Activated CD4-positive, alpha-beta T cell treated with anti-CD3 and anti-CD28 coated beads, Interleukin-2, amount 10 ng/mL, durations not matched to agents 24 days and 14 days (primary cell): ENCODE measurements around the gene LYL1. TPM values are rescaled to one million over a fixed set of nuclear protein-coding genes. Genes with fewer than 3 reads are reported as not detected.

ENCODE experiments used
- DNase-seq: peaks from one replicate; pipeline ENCODE4 v3.0.0; 2022
- H3K27ac Mint-ChIP-seq: one replicate; pipeline ENCODE4 v1.8.0; 2022; ENCODE audit warnings: mild to moderate bottlenecking, mixed read lengths
- H3K27me3 Mint-ChIP-seq: one replicate; pipeline ENCODE4 v1.8.0; 2022; ENCODE audit warnings: mixed read lengths
- H3K36me3 Mint-ChIP-seq: one replicate; pipeline ENCODE4 v1.8.0; 2022; ENCODE audit warnings: low read depth, mild to moderate bottlenecking, mixed read lengths
- H3K4me1 Mint-ChIP-seq: one replicate; pipeline ENCODE4 v1.8.0; 2021; ENCODE audit warnings: mixed read lengths
- H3K4me3 Mint-ChIP-seq: one replicate; pipeline ENCODE4 v1.8.0; 2022; ENCODE audit warnings: mild to moderate bottlenecking, moderate library complexity, mixed read lengths
- H3K9me3 Mint-ChIP-seq: one replicate; pipeline ENCODE4 v1.8.0; 2021; ENCODE audit warnings: mixed read lengths
- intact Hi-C: fragments of 100-400 bp; cut with micrococcal nuclease; formaldehyde crosslinking; loops from one replicate; pipeline ENCODE4 v1.15.1; 2023
- total RNA-seq: library from RNA; stranded (reverse); gene quantifications from 2 replicates; pipeline ENCODE4 v1.2.3, GENCODE V29; 2022

The LYL1 gene
- total RNA-seq, 1 donor from 2014 or later, result 2.4 TPM

GRCh38 chr19:13135068-13136062, 32.7 kb upstream of the LYL1 start:
- H3K9me3 Mint-ChIP-seq, result no peaks in the 10 kb centered on the region

GRCh38 chr19:13134626-13135025, 32.0 kb upstream of the LYL1 start:
- Mint-ChIP-seq H3K27ac (peak overlapping the region; percentile 70), H3K27me3 (no peaks in the 10 kb centered on the region), H3K9me3 (no peaks in the 10 kb centered on the region), H3K4me3 (no peak overlapping the region), H3K36me3 (peaks cover 37% of the 10 kb centered on the region), H3K4me1 (peaks cover 28% of the 10 kb centered on the region)
- intact Hi-C loops, result no loop called here
- DNase-seq, result no peak

More at GRCh38 chr19:13135068-13136062, 32.7 kb upstream of the LYL1 start:
- H3K4me3 Mint-ChIP-seq, result no peak overlapping the region
- H3K36me3 Mint-ChIP-seq, result peaks cover 36% of the 10 kb centered on the region
- intact Hi-C loops, result no loop called here
- no peaks in the 10 kb centered on the region for H3K27me3 Mint-ChIP-seq
- DNase-seq, result no peak
- peaks cover 28% of the 10 kb centered on the region for H3K4me1 Mint-ChIP-seq
- peak overlapping the region; percentile 42 for H3K27ac Mint-ChIP-seq

- H3K9me3 Mint-ChIP-seq, result no peaks in the 10 kb centered on the region
- H3K4me1 Mint-ChIP-seq, result peaks cover 33% of the 10 kb centered on the region
- peak overlapping the region; percentile 98 for H3K27ac Mint-ChIP-seq
- peaks cover 33% of the 10 kb centered on the region for H3K36me3 Mint-ChIP-seq
- H3K27me3 Mint-ChIP-seq, result no peaks in the 10 kb centered on the region
- no peak for DNase-seq
- intact Hi-C loops, result no loop called here
- H3K4me3 Mint-ChIP-seq, result peak overlapping the region; percentile 85
Measured at GRCh38 chr19:13133241-13133870, 30.7 kb upstream of the LYL1 start.

GRCh38 chr19:13132471-13133180, 30.0 kb upstream of the LYL1 start:
- DNase-seq, result peak; percentile 85
- intact Hi-C loops, result loop anchor here (1.0 kb wide), 4 partner anchors 14 to 32 kb away; partner anchors contain the start of genes IER2, NACC1 and STX10
- H3K4me3 Mint-ChIP-seq, result peak overlapping the region; percentile 85
- H3K27me3 Mint-ChIP-seq, result no peaks in the 10 kb centered on the region
- H3K27ac Mint-ChIP-seq, result peak overlapping the region; percentile 98
- no peaks in the 10 kb centered on the region for H3K9me3 Mint-ChIP-seq
- peaks cover 27% of the 10 kb centered on the region for H3K36me3 Mint-ChIP-seq
- peaks cover 38% of the 10 kb centered on the region for H3K4me1 Mint-ChIP-seq

- Mint-ChIP-seq H3K27me3 (no peaks in the 10 kb centered on the region), H3K36me3 (peaks cover 27% of the 10 kb centered on the region), H3K4me1 (peaks cover 39% of the 10 kb centered on the region), H3K27ac (peak overlapping the region; percentile 98), H3K4me3 (no peak overlapping the region), H3K9me3 (no peaks in the 10 kb centered on the region)
- DNase-seq, result no peak
- intact Hi-C loops, result no loop called here
Measured at GRCh38 chr19:13130886-13131490, 28.3 kb upstream of the LYL1 start.

- no peaks in the 10 kb centered on the region for H3K9me3 Mint-ChIP-seq
- H3K4me3 Mint-ChIP-seq, result no peak overlapping the region
- no peaks in the 10 kb centered on the region for H3K27me3 Mint-ChIP-seq
- peaks cover 29% of the 10 kb centered on the region for H3K36me3 Mint-ChIP-seq
- intact Hi-C loops, result no loop called here
- peaks cover 39% of the 10 kb centered on the region for H3K4me1 Mint-ChIP-seq
- H3K27ac Mint-ChIP-seq, result no peak overlapping the region
- no peak for DNase-seq
Measured at GRCh38 chr19:13129384-13129783, 26.7 kb upstream of the LYL1 start.

GRCh38 chr19:13128583-13128982, 25.9 kb upstream of the LYL1 start:
- peaks cover 30% of the 10 kb centered on the region for H3K36me3 Mint-ChIP-seq
- H3K4me1 Mint-ChIP-seq, result peaks cover 37% of the 10 kb centered on the region
- no peak for DNase-seq
- intact Hi-C loops, result no loop called here
- no peak overlapping the region for H3K4me3 Mint-ChIP-seq
- no peaks in the 10 kb centered on the region for H3K27me3 Mint-ChIP-seq
- peak overlapping the region; percentile 63 for H3K27ac Mint-ChIP-seq
- no peaks in the 10 kb centered on the region for H3K9me3 Mint-ChIP-seq

- peaks cover 31% of the 10 kb centered on the region for H3K4me1 Mint-ChIP-seq
- no peak overlapping the region for H3K27ac Mint-ChIP-seq
- no peaks in the 10 kb centered on the region for H3K9me3 Mint-ChIP-seq
- H3K27me3 Mint-ChIP-seq, result no peaks in the 10 kb centered on the region
- DNase-seq, result no peak
- H3K36me3 Mint-ChIP-seq, result peaks cover 35% of the 10 kb centered on the region
- intact Hi-C loops, result no loop called here
- H3K4me3 Mint-ChIP-seq, result no peak overlapping the region
Measured at GRCh38 chr19:13127811-13128575, 25.3 kb upstream of the LYL1 start.

GRCh38 chr19:13127051-13127450, 24.4 kb upstream of the LYL1 start:
- no peak for DNase-seq
- no peaks in the 10 kb centered on the region for H3K27me3 Mint-ChIP-seq
- H3K36me3 Mint-ChIP-seq, result peaks cover 35% of the 10 kb centered on the region
- H3K9me3 Mint-ChIP-seq, result no peaks in the 10 kb centered on the region
- intact Hi-C loops, result no loop called here
- peaks cover 29% of the 10 kb centered on the region for H3K4me1 Mint-ChIP-seq
- no peak overlapping the region for H3K27ac Mint-ChIP-seq
- H3K4me3 Mint-ChIP-seq, result no peak overlapping the region

GRCh38 chr19:13122980-13123957, 20.6 kb upstream of the LYL1 start:
- Mint-ChIP-seq H3K4me1 (peaks cover 33% of the 10 kb centered on the region), H3K4me3 (no peak overlapping the region), H3K27ac (peak overlapping the region; percentile 12), H3K36me3 (peaks cover 35% of the 10 kb centered on the region), H3K27me3 (no peaks in the 10 kb centered on the region), H3K9me3 (no peaks in the 10 kb centered on the region)
- intact Hi-C loops, result no loop called here
- no peak for DNase-seq

- peak overlapping the region; percentile 2 for H3K27ac Mint-ChIP-seq
- intact Hi-C loops, result no loop called here
- no peaks in the 10 kb centered on the region for H3K27me3 Mint-ChIP-seq
- peak overlapping the region; percentile 12 for H3K4me3 Mint-ChIP-seq
- no peak for DNase-seq
- H3K9me3 Mint-ChIP-seq, result no peaks in the 10 kb centered on the region
- H3K36me3 Mint-ChIP-seq, result peaks cover 38% of the 10 kb centered on the region
- H3K4me1 Mint-ChIP-seq, result peaks cover 27% of the 10 kb centered on the region
Measured at GRCh38 chr19:13122275-13122878, 19.7 kb upstream of the LYL1 start.
